Measurements from ENCODE around the gene ACCSL.

Gene ACCSL

DNA sequence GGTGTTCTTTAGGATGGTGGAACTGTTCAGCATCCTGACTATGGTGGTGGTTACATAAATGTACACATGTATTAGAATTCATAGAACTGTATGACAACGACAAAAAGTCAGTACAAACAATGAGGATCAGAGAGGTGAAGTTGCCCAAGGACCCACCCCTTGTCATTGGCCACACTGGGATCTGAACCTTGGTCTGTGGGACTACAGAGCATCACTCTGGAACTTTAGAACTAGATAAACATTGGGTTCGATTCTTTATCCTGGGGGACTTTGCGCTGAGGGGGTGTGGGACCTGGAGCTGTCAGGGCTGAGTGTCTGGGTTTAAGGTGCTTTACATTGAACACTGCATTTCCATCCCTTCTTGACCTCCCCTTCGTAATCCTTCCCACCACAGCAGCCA lies 34.9 kb downstream of the ACCSL start:
- no peak for TF ChIP-seq FOXM1 (IDR thresholded peaks at IDR 0.05; ENCODE audit: borderline replicate concordance, low read depth)
- TF ChIP-seq, protein P1, sequence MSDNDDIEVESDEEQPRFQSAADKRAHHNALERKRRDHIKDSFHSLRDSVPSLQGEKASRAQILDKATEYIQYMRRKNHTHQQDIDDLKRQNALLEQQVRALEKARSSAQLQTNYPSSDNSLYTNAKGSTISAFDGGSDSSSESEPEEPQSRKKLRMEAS (IDR thresholded peaks at IDR 0.05), result no peak
- TF ChIP-seq EGR1 (IDR thresholded peaks at IDR 0.05), result no peak
- TF ChIP-seq RAD21 (IDR thresholded peaks at IDR 0.05; ENCODE audit: low read depth), result no peak
- TF ChIP-seq EP300 (IDR thresholded peaks at IDR 0.05; ENCODE audit: borderline replicate concordance), result no peak
- TF ChIP-seq ZBTB7A (IDR thresholded peaks at IDR 0.05; ENCODE audit: low read depth), result no peak
- TF ChIP-seq, protein P2, sequence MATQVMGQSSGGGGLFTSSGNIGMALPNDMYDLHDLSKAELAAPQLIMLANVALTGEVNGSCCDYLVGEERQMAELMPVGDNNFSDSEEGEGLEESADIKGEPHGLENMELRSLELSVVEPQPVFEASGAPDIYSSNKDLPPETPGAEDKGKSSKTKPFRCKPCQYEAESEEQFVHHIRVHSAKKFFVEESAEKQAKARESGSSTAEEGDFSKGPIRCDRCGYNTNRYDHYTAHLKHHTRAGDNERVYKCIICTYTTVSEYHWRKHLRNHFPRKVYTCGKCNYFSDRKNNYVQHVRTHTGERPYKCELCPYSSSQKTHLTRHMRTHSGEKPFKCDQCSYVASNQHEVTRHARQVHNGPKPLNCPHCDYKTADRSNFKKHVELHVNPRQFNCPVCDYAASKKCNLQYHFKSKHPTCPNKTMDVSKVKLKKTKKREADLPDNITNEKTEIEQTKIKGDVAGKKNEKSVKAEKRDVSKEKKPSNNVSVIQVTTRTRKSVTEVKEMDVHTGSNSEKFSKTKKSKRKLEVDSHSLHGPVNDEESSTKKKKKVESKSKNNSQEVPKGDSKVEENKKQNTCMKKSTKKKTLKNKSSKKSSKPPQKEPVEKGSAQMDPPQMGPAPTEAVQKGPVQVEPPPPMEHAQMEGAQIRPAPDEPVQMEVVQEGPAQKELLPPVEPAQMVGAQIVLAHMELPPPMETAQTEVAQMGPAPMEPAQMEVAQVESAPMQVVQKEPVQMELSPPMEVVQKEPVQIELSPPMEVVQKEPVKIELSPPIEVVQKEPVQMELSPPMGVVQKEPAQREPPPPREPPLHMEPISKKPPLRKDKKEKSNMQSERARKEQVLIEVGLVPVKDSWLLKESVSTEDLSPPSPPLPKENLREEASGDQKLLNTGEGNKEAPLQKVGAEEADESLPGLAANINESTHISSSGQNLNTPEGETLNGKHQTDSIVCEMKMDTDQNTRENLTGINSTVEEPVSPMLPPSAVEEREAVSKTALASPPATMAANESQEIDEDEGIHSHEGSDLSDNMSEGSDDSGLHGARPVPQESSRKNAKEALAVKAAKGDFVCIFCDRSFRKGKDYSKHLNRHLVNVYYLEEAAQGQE (IDR thresholded peaks at IDR 0.05; ENCODE audit: low read depth), result no peak
- TF ChIP-seq TAF1 (IDR thresholded peaks at IDR 0.05; ENCODE audit: low read depth), result no peak
- TF ChIP-seq YY1 (IDR thresholded peaks at IDR 0.05; ENCODE audit: low read depth), result no peak
- no peak for TF ChIP-seq CEBPB (IDR thresholded peaks at IDR 0.05)
- no peak for TF ChIP-seq TCF12 (IDR thresholded peaks at IDR 0.05; ENCODE audit: low read depth)
- no peak for TF ChIP-seq NFIC (IDR thresholded peaks at IDR 0.05)
- TF ChIP-seq, protein P3, sequence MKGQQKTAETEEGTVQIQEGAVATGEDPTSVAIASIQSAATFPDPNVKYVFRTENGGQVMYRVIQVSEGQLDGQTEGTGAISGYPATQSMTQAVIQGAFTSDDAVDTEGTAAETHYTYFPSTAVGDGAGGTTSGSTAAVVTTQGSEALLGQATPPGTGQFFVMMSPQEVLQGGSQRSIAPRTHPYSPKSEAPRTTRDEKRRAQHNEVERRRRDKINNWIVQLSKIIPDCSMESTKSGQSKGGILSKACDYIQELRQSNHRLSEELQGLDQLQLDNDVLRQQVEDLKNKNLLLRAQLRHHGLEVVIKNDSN (IDR thresholded peaks at IDR 0.05), result no peak
- TF ChIP-seq CREB1 (IDR thresholded peaks at IDR 0.05; ENCODE audit: low read depth), result no peak
- no peak for TF ChIP-seq TEAD4 (IDR thresholded peaks at IDR 0.05)

DNA sequence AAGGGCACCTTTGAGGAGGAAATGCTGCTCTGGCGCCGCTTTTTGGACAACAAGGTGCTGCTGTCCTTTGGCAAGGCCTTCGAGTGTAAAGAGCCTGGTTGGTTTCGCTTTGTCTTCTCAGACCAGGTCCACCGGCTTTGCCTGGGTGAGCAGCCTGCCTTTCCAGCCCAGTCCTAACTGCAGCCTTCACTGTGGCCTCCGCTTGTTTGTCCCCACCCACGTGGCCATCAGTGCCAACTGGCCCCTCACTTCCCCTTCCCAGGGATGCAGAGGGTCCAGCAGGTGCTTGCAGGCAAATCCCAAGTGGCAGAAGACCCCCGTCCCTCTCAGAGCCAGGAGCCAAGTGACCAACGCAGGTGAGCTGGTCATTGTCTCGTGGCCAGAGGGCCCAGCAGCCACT lies 35.7 kb downstream of the ACCSL start:
- TF ChIP-seq, protein P3 (IDR thresholded peaks at IDR 0.05), result no peak
- TF ChIP-seq ZBTB7A (IDR thresholded peaks at IDR 0.05; ENCODE audit: low read depth) (no peak), EGR1 (IDR thresholded peaks at IDR 0.05) (no peak), TEAD4 (IDR thresholded peaks at IDR 0.05) (no peak), YY1 (IDR thresholded peaks at IDR 0.05; ENCODE audit: low read depth) (no peak), RAD21 (IDR thresholded peaks at IDR 0.05; ENCODE audit: low read depth) (no peak), CEBPB (IDR thresholded peaks at IDR 0.05) (no peak), TAF1 (IDR thresholded peaks at IDR 0.05; ENCODE audit: low read depth) (no peak), EP300 (IDR thresholded peaks at IDR 0.05; ENCODE audit: borderline replicate concordance) (no peak), CREB1 (IDR thresholded peaks at IDR 0.05; ENCODE audit: low read depth) (no peak), NFIC (IDR thresholded peaks at IDR 0.05) (no peak), FOXM1 (IDR thresholded peaks at IDR 0.05; ENCODE audit: borderline replicate concordance, low read depth) (no peak), TCF12 (IDR thresholded peaks at IDR 0.05; ENCODE audit: low read depth) (no peak)
- TF ChIP-seq, protein P1 (IDR thresholded peaks at IDR 0.05), result no peak
- TF ChIP-seq, protein P2 (IDR thresholded peaks at IDR 0.05; ENCODE audit: low read depth), result no peak

DNA sequence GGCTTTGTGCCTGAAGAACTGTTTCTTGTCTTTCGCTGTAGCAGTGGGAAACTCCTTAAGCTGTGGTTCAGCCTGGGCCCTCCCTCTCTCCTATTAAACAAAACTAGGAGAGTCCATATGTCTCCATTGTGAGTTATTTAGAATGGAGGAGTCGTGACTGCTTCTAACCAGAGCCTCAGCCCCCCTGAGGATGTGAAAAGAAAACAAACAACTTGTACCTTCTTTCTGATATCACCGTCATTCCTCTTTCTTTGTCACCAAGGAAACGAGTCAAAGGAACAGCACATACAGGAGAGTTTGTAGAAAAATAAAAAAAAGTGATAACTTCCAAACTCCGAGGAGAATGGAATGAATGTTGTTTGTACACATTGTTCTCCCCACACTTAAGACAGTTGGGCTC lies 36.1 kb downstream of the ACCSL start:
- TF ChIP-seq EP300 (IDR thresholded peaks at IDR 0.05; ENCODE audit: borderline replicate concordance) (no peak), EGR1 (IDR thresholded peaks at IDR 0.05) (no peak), CEBPB (IDR thresholded peaks at IDR 0.05) (no peak), ZBTB7A (IDR thresholded peaks at IDR 0.05; ENCODE audit: low read depth) (no peak), NFIC (IDR thresholded peaks at IDR 0.05) (no peak), TEAD4 (IDR thresholded peaks at IDR 0.05) (no peak), TAF1 (IDR thresholded peaks at IDR 0.05; ENCODE audit: low read depth) (no peak), RAD21 (IDR thresholded peaks at IDR 0.05; ENCODE audit: low read depth) (no peak), YY1 (IDR thresholded peaks at IDR 0.05; ENCODE audit: low read depth) (no peak), CREB1 (IDR thresholded peaks at IDR 0.05; ENCODE audit: low read depth) (no peak), FOXM1 (IDR thresholded peaks at IDR 0.05; ENCODE audit: borderline replicate concordance, low read depth) (no peak), TCF12 (IDR thresholded peaks at IDR 0.05; ENCODE audit: low read depth) (no peak)
- TF ChIP-seq, protein P3 (IDR thresholded peaks at IDR 0.05), result no peak
- TF ChIP-seq, protein P2 (IDR thresholded peaks at IDR 0.05; ENCODE audit: low read depth), result no peak
- TF ChIP-seq, protein P1 (IDR thresholded peaks at IDR 0.05), result no peak

Data from Ishikawa (cell line).